22Rv1 (cell line): Measurements from ENCODE around the gene BIRC5.

Experiments used
- H3K27ac ChIP-seq: fragments of 450-650 bp; 2 replicates; pipeline ENCODE4 v1.5.1; 2017
- CTCF ChIP-seq: fragments of 450-650 bp; IDR thresholded peaks from 2 replicates; pipeline ENCODE4 v1.5.1; 2017; ENCODE audit warnings: mild to moderate bottlenecking
- ZFX ChIP-seq: fragments of 450-650 bp; IDR thresholded peaks from 2 replicates; pipeline ENCODE4 v1.6.1; 2017; ENCODE audit warnings: antibody characterized with exemption, borderline replicate concordance

The BIRC5 gene

GRCh38 chr17:78265121-78265520 lies 51.1 kb downstream of the BIRC5 start:
- H3K27ac ChIP-seq: peak overlapping the region; percentile 36
- TF ChIP-seq ZFX: no peak
- TF ChIP-seq CTCF: no peak

DNA sequence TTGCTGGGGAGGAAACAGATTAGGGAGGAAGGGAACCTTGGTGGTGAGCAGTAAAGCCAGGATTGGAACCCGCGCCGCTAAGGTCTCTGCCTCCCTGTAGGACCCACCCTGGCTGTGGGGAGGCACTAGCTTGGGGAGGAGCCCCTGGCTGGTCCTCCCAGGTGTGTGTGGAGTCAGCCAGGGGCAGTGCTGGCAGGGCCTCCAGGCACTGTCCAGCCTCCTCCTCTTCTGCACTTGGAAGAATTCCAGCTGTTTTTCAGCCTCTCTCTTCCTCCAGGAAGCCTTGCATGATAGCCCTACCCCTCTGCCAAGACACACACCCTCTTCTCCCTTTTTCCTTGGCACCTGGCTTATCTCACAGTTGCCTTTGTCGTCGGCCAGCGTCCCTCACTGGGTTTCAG lies 52.2 kb downstream of the BIRC5 start:
- TF ChIP-seq CTCF (no peak), ZFX (no peak)
- H3K27ac ChIP-seq: peak overlapping the region; percentile 36

GRCh38 chr17:78266771-78267170 lies 52.7 kb downstream of the BIRC5 start:
- TF ChIP-seq CTCF: no peak
- no peak for TF ChIP-seq ZFX
- H3K27ac ChIP-seq: no peak overlapping the region

GRCh38 chr17:78267253-78268073 lies 53.4 kb downstream of the BIRC5 start:
- H3K27ac ChIP-seq: no peak overlapping the region
- TF ChIP-seq CTCF: no peak
- no peak for TF ChIP-seq ZFX

DNA sequence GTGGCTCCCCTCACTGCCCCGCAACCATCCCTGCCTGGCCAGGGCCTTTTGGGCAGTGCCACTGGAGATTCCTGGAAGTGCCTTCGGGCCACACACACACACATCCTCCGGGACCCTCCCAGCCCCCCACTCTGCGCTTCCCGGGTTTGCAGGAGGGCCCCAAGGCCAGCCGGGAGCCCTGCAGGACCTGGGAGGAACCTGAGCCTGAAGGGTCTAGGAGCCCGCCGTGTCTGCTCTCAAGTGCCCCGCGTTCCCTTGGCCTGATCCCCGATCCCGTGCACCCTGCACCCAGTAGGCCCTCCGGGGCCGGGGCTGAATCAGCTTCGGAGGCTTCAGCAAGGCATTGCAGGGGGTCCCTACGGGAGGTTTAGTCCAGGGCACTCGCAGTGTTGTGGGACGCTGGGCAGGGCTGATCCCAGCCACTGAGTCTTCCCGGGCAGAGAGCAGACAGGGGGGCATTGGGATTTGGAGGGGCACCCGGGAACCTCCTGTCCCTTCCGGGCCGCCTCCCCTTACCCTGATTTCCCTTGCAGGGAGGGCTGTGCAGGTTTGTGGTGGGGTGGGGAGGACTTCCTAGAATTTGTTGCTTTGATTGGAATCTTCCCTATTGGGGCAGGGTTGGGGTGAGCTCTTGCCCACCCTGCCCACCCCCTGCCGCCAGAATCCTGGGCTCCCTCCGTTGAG lies 54.3 kb downstream of the BIRC5 start:
- no peak overlapping the region for H3K27ac ChIP-seq
- TF ChIP-seq ZFX (no peak), CTCF (no peak)

DNA sequence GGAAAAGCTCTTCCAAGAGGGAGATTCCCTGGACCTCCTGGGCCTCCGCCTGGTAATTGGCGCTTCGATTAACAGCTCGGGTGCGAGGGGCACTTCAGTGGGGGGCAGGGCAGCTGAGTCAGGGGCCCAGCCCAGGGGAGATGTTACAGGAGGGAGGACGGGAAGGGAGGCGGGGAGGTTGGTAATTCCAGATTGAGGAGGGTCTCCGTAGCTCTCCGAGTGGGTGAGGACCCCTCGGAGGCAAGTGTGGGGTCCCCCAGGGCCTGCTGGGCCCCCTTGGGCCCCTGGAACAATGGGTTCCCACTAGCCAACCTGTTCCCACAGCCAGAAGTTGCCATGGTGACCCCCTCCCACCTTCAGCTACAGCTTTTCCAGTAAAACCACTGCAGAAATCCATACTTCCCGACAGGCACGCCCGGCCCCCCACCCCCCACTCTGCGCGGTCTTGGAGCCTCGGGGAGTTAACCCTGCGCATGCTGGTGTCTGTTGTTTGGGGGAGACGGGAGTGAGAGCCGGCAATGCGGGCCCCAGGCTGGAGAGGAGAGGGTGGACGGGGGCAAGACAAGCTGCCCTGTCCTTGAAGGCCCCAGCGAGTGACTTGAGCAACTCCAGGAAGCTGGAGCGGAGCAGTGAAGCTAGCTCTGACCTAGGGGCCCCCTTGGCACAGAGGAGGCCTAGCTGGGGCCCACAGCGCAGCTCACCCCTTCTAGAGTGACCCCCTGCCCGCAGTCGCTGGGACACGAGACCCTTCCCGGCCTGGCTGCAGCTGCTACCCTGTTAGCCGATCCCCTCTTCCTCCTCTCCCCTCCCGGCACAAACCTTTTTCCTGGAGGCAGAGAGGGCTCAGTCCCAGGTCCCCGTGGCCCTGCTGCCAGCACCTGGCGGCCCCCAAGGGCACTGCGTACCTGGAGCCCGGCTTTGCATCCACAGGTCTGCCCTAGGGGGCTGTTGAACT lies 55.2 kb downstream of the BIRC5 start:
- TF ChIP-seq CTCF (no peak), ZFX (no peak)
- no peak overlapping the region for H3K27ac ChIP-seq
